ENCODE results near the gene JUNB. TPM values are rescaled to one million over a fixed set of nuclear protein-coding genes. Genes with fewer than 3 reads are reported as not detected.

The JUNB gene
- total and polyA plus RNA-seq, 2 of the 13 experiments (the other 11 are each of a cell fraction or from before 2014, with no cell fraction given) = 7.7 to 8.2 TPM

DNA sequence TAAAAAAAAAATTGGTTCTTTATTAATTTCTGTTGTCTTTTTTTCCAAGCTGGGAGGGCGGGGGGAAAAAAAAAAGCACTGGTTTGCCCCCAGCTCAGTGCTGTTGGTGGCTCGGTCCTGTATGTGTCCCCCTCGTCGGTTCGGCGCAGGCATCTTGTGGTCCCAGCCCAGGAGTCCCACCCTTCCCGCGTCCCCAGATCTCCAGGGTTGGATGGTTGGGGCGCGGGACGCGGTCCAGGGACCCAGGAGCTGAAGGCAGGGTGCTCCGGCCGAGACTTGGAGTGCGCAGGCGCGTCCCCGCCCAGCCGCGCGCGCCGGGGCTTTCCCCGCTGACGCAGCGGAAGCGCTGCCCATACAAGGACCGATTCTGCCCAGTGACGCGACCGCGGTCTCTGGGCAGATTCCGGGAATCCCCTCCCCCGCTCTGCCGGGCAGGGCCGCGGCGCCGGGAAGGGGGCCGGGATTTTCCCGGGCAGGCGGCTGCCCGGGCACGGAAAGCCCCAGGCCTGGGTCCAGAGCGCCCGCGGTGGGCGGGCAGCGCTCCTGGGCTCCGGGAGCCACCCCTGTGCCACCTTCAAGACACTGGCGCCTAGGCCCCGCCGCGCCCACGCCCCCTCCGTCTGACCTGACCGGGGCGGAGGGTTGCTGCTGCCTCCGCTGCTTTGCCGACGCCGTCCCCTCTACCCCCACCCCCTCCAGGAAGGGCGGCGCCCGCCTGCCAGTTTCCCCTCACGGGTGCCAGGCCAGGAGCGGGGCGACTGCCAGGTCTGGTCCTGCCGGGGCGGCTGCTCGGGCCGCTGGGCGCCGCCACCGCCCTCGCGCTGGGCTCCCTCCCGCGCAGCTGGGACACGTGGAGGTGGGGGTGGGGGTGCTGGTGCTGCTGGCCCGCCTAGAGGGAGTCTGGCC is 2.3 kb downstream of the JUNB start (continued):
- TF ChIP-seq SOX13 (IDR thresholded peaks at IDR 0.05) (no peak), SOX13 (CRISPR knock-in tag; conservative IDR thresholded peaks at IDR 0.05 in 1 of 2, IDR thresholded peaks at IDR 0.05 in 1 of 2) (peak in 1 of 2 experiments; percentile 44; a peak in 1 of 4 replicates), ATF5 (CRISPR knock-in tag; IDR thresholded peaks at IDR 0.05; ENCODE audit: low read depth) (no peak), ZNF260 (CRISPR knock-in tag; IDR thresholded peaks at IDR 0.05; ENCODE audit: borderline replicate concordance, low read depth) (no peak), ZNF607 (CRISPR knock-in tag; IDR thresholded peaks at IDR 0.05; ENCODE audit: borderline replicate concordance) (no peak), ZNF3 (CRISPR knock-in tag; IDR thresholded peaks at IDR 0.05) (no peak), FOXA1 (IDR thresholded peaks at IDR 0.05) (no peak), FOXA1 (CRISPR knock-in tag; IDR thresholded peaks at IDR 0.05) (no peak), ZNF569 (CRISPR knock-in tag; IDR thresholded peaks at IDR 0.05; ENCODE audit: borderline replicate concordance) (no peak), NFATC3 (CRISPR knock-in tag; IDR thresholded peaks at IDR 0.05) (no peak), MLX (CRISPR knock-in tag; IDR thresholded peaks at IDR 0.05) (no peak), ZNF777 (CRISPR knock-in tag; IDR thresholded peaks at IDR 0.05) (peak; percentile 77), SP4 (CRISPR knock-in tag; IDR thresholded peaks at IDR 0.05) (peak; percentile 89), RFX1 (IDR thresholded peaks at IDR 0.05) (no peak), GATA4 (IDR thresholded peaks at IDR 0.05; ENCODE audit: borderline replicate concordance, low read depth) (no peak; the same call in 1 of the 2 replicates), SKI (IDR thresholded peaks at IDR 0.05; ENCODE audit: partially characterized antibody) (peak; percentile 63), NR2C2 (CRISPR knock-in tag; IDR thresholded peaks at IDR 0.05; ENCODE audit: borderline replicate concordance) (no peak), FOXM1 (CRISPR knock-in tag; IDR thresholded peaks at IDR 0.05) (no peak), KDM1A (CRISPR knock-in tag; IDR thresholded peaks at IDR 0.05) (no peak), HCFC1 (IDR thresholded peaks at IDR 0.05; ENCODE audit: low read depth, low read length) (no peak), ATF4 (CRISPR knock-in tag; IDR thresholded peaks at IDR 0.05) (peak in 1 of 2 experiments; percentile 36; a peak in 1 of 4 replicates), REXO4 (CRISPR knock-in tag; IDR thresholded peaks at IDR 0.05; ENCODE audit: borderline replicate concordance) (no peak)
- TF ChIP-seq, protein P1, sequence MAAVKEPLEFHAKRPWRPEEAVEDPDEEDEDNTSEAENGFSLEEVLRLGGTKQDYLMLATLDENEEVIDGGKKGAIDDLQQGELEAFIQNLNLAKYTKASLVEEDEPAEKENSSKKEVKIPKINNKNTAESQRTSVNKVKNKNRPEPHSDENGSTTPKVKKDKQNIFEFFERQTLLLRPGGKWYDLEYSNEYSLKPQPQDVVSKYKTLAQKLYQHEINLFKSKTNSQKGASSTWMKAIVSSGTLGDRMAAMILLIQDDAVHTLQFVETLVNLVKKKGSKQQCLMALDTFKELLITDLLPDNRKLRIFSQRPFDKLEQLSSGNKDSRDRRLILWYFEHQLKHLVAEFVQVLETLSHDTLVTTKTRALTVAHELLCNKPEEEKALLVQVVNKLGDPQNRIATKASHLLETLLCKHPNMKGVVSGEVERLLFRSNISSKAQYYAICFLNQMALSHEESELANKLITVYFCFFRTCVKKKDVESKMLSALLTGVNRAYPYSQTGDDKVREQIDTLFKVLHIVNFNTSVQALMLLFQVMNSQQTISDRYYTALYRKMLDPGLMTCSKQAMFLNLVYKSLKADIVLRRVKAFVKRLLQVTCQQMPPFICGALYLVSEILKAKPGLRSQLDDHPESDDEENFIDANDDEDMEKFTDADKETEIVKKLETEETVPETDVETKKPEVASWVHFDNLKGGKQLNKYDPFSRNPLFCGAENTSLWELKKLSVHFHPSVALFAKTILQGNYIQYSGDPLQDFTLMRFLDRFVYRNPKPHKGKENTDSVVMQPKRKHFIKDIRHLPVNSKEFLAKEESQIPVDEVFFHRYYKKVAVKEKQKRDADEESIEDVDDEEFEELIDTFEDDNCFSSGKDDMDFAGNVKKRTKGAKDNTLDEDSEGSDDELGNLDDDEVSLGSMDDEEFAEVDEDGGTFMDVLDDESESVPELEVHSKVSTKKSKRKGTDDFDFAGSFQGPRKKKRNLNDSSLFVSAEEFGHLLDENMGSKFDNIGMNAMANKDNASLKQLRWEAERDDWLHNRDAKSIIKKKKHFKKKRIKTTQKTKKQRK (IDR thresholded peaks at IDR 0.05; ENCODE audit: low read length) = no peak
- TF ChIP-seq, protein P2, sequence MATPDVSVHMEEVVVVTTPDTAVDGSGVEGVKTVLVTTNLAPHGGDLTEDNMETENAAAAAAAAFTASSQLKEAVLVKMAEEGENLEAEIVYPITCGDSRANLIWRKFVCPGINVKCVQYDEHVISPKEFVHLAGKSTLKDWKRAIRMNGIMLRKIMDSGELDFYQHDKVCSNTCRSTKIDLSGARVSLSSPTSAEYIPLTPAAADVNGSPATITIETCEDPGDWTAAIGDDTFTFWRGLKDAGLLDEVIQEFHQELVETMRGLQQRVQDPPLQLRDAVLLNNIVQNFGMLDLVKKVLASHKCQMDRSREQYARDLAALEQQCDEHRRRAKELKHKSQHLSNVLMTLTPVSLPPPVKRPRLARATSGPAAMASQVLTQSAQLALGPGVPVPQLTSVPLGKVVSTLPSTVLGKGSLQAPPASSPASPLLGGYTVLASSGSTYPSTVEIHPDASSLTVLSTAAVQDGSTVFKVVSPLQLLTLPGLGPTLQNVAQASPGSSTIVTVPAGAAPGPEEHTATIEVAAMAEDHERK (CRISPR knock-in tag; IDR thresholded peaks at IDR 0.05; ENCODE audit: low read depth) = no peak

Data from HepG2 (cell line).